ENCODE measurements around the gene UXS1.

DNA sequence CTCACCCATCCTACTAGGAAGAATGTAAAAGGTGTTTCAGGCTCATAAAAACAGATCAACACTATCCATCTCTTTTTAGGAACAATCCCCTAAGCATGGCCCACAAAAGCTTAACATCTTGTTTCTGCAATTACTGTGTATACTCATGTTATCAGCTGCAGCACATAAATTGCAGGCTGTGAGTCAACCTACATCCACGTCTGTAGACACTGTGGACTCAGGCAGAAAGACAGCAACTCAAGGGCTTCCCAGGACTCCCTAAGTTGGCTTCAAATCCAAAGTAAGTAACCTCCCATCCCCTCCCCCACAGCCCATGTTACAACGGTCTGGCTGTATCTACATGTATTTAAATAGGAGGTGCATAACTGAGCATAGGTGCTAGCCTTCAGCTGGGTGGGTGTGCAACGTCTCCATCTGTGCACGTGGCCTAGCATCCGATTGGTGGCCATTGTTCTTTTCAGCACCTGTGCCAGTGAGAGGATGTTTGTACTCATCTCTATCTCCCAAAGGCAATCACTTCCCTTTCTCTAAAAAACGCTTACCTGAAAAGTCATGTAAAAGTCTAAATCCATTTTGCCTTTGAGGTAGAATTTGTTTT is 30.1 kb downstream of the UXS1 start:
- TF ChIP-seq, protein P1, sequence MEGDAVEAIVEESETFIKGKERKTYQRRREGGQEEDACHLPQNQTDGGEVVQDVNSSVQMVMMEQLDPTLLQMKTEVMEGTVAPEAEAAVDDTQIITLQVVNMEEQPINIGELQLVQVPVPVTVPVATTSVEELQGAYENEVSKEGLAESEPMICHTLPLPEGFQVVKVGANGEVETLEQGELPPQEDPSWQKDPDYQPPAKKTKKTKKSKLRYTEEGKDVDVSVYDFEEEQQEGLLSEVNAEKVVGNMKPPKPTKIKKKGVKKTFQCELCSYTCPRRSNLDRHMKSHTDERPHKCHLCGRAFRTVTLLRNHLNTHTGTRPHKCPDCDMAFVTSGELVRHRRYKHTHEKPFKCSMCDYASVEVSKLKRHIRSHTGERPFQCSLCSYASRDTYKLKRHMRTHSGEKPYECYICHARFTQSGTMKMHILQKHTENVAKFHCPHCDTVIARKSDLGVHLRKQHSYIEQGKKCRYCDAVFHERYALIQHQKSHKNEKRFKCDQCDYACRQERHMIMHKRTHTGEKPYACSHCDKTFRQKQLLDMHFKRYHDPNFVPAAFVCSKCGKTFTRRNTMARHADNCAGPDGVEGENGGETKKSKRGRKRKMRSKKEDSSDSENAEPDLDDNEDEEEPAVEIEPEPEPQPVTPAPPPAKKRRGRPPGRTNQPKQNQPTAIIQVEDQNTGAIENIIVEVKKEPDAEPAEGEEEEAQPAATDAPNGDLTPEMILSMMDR (IDR thresholded peaks at IDR 0.05), result no peak
- no peak for TF ChIP-seq POLR2A (IDR thresholded peaks at IDR 0.05)
